AG10803 (cell line): ENCODE measurements around the gene LRSAM1.

ENCODE experiments used
- DNase-seq: peaks from one replicate; pipeline ENCODE4 v3.0.0; 2010; ENCODE audit warnings: low read depth
- H3K4me3 ChIP-seq: 2 replicates; pipeline ENCODE4 v1.5.1; 2011; ENCODE audit warnings: mild to moderate bottlenecking, low read length, control low read depth
- CTCF ChIP-seq: conservative IDR thresholded peaks from 2 replicates; pipeline ENCODE4 v1.5.1; 2011; ENCODE audit warnings: mild to moderate bottlenecking, low read length, control low read depth, inconsistent platforms

The LRSAM1 gene

GRCh38 chr9:127536499-127536898, 85.2 kb downstream of the LRSAM1 start:
- DNase-seq: peak; percentile 62
- no peak overlapping the region for H3K4me3 ChIP-seq
- no peak for TF ChIP-seq CTCF

GRCh38 chr9:127537014-127537413, 85.7 kb downstream of the LRSAM1 start:
- TF ChIP-seq CTCF: no peak
- H3K4me3 ChIP-seq: no peak overlapping the region
- DNase-seq: peak; percentile 70

DNA sequence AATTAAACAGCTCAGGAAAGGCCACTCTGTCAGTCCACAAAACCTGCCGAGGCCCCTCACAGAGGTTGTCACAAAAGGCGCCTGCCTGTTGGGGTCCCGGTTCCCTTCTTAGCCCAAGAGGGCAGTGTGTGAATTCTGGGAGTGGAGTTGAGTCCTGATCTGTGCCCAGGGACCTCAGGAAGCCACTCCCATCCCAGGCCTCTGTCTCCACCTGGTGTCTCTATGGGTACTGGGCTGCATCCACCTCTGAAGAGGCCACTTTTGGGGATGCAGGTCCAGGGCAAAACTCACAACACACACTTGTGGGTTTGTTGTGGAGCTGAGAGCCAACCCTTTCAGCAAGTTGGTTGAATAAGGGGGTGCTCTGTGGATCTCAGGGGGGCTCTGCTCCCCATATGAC, 86.5 kb downstream of the LRSAM1 start:
- no peak overlapping the region for H3K4me3 ChIP-seq
- DNase-seq: no peak
- peak; percentile 42 for TF ChIP-seq CTCF

GRCh38 chr9:127538849-127539258, 87.5 kb downstream of the LRSAM1 start:
- H3K4me3 ChIP-seq: no peak overlapping the region
- TF ChIP-seq CTCF: no peak
- peak; percentile 91 for DNase-seq

GRCh38 chr9:127539259-127539981, 88.1 kb downstream of the LRSAM1 start:
- H3K4me3 ChIP-seq: no peak overlapping the region
- no peak for DNase-seq
- no peak for TF ChIP-seq CTCF

DNA sequence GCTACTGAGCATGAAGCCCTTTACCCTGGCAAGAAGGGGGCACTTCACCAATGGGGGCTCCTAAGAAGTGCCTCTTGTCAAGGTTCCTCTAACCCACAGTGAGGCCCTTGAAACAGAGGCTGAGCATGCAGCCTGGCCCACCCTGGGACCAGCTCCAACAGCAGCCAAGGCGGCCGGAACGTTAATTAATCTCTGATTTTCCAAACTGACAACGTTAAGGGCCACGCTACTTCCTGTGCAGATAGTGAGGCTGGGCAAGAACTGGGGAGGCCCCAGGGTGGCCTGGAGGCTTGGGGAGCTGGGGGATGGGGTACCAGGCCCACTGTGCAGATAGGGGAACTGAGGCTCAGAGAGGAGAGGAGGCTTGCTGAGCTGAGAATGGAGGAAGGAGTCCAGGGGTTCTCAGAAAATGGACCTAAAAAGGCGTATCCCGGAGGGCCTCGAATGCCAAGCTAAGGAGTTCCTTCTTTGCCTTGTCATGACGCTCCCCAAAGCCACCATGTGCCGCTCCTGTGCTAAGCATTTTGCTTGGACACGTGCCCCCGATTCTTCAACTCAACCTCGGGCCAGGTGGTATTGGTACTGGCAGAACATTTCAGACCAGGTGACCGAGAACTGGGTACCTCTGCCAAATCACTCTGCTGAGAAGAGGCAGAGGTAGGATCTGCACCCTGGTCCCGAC, 88.8 kb downstream of the LRSAM1 start:
- TF ChIP-seq CTCF: no peak
- no peak for DNase-seq
- H3K4me3 ChIP-seq: no peak overlapping the region

DNA sequence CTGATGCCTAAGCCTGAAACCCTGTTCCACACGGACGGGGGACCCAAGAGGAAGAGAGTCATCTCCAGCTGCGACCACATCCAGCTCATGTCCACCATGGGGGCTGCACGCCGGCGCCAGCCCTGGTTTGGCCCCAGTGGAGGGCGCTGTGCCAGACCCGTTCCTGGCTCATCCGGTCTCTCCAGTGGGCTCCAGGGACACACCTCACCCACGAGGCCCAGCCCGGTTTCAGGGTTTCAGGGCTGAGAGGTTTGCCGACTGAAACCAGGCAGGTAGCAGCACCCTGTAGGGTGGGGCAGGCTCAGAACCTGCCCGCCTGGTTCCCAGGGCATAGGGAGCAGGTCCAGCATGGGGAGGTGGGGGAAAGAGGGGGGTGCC, 89.3 kb downstream of the LRSAM1 start:
- no peak for TF ChIP-seq CTCF
- no peak overlapping the region for H3K4me3 ChIP-seq
- DNase-seq: no peak
